HepG2 (cell line): ENCODE measurements around the gene NFE2L2. TPM values are rescaled to one million over a fixed set of nuclear protein-coding genes. Genes with fewer than 3 reads are reported as not detected.

Experiments used
- ATF1 ChIP-seq: IDR thresholded peaks from 2 replicates; pipeline ENCODE4 v1.6.1; 2016; ENCODE audit warnings: mild to moderate bottlenecking, control low read depth
- CBFB ChIP-seq: sonication (generic); formaldehyde crosslinking; IDR thresholded peaks from 2 replicates; pipeline ENCODE4 v1.4.0; 2020; ENCODE audit warnings: missing genetic modification reagents
- CREB1 ChIP-seq, 2 experiments: fragments of 450-650 bp in 1 of 2; IDR thresholded peaks; 2 replicates each; pipeline ENCODE4 v1.6.1; 2016 to 2017; ENCODE audit warnings: control low read depth in 1 of 2, mild to moderate bottlenecking in 1 of 2, missing compliant biosample characterization in 1 of 2, missing genetic modification characterization in 1 of 2
- EED ChIP-seq: sonication (generic); formaldehyde crosslinking; IDR thresholded peaks from 2 replicates; pipeline ENCODE4 v1.5.0; 2020; ENCODE audit warnings: mild to moderate bottlenecking, missing genetic modification reagents
- ELF3 ChIP-seq: IDR thresholded peaks from 2 replicates; pipeline ENCODE4 v1.6.1; 2016; ENCODE audit warnings: missing genetic modification reagents, missing compliant biosample characterization
- FIP1L1 ChIP-seq: fragments of 200-400 bp; formaldehyde crosslinking; IDR thresholded peaks from 2 replicates; pipeline ENCODE4 v1.6.1; 2018; ENCODE audit warnings: low read depth, mild to moderate bottlenecking, low read length, moderate library complexity, borderline replicate concordance; ENCODE audit not compliant: insufficient read depth
- IRX3 ChIP-seq: sonication (generic); formaldehyde crosslinking; IDR thresholded peaks from 2 replicates; pipeline ENCODE4 v1.8.1; 2023; ENCODE audit warnings: mild to moderate bottlenecking, low read depth, missing genetic modification reagents, borderline replicate concordance
- KDM4B ChIP-seq: sonication (generic); formaldehyde crosslinking; IDR thresholded peaks from 2 replicates; pipeline ENCODE4 v1.4.0; 2020; ENCODE audit warnings: missing genetic modification reagents
- MATR3 ChIP-seq: sonication (generic); formaldehyde crosslinking; IDR thresholded peaks from 2 replicates; pipeline ENCODE4 v1.4.0; 2020; ENCODE audit warnings: missing genetic modification reagents
- MED13 ChIP-seq: sonication (generic); formaldehyde crosslinking; IDR thresholded peaks from 2 replicates; pipeline ENCODE4 v1.5.0; 2020; ENCODE audit warnings: missing genetic modification reagents
- POGZ ChIP-seq: sonication (generic); formaldehyde crosslinking; IDR thresholded peaks from 2 replicates; pipeline ENCODE4 v1.4.0; 2020; ENCODE audit warnings: mild to moderate bottlenecking, missing genetic modification reagents
- SP2 ChIP-seq: sonication (generic); formaldehyde crosslinking; IDR thresholded peaks from 2 replicates; pipeline ENCODE4 v1.5.1; 2020; ENCODE audit warnings: mild to moderate bottlenecking, missing genetic modification reagents
- SRSF1 ChIP-seq: fragments of 200-400 bp; formaldehyde crosslinking; optimal IDR thresholded peaks from 2 replicates; pipeline ENCODE3; 2017; ENCODE audit warnings: mild to moderate bottlenecking, low read depth, low read length, moderate library complexity
- ZBTB7A ChIP-seq: sonication (generic); formaldehyde crosslinking; IDR thresholded peaks from 2 replicates; pipeline ENCODE4 v1.8.0; 2022; ENCODE audit warnings: mild to moderate bottlenecking, missing genetic modification reagents
- ZC3H13 ChIP-seq: sonication (generic); formaldehyde crosslinking; IDR thresholded peaks from 2 replicates; pipeline ENCODE4 v1.8.1; 2023; ENCODE audit warnings: mild to moderate bottlenecking, missing genetic modification reagents, moderate library complexity
- ZFP90 ChIP-seq: sonication (generic); formaldehyde crosslinking; IDR thresholded peaks from 2 replicates; pipeline ENCODE4 v1.8.0; 2022; ENCODE audit warnings: missing genetic modification reagents, mild to moderate bottlenecking, inconsistent platforms, borderline replicate concordance
- ZNF317 ChIP-seq: sonication (generic); formaldehyde crosslinking; IDR thresholded peaks from 2 replicates; pipeline ENCODE4 v1.5.0; 2020; ENCODE audit warnings: mild to moderate bottlenecking, missing genetic modification reagents
- ZNF382 ChIP-seq: sonication (generic); formaldehyde crosslinking; IDR thresholded peaks from 2 replicates; pipeline ENCODE4 v1.5.0; 2020; ENCODE audit warnings: missing genetic modification reagents, mild to moderate bottlenecking, borderline replicate concordance
- ZNF747 ChIP-seq: sonication (generic); formaldehyde crosslinking; IDR thresholded peaks from 2 replicates; pipeline ENCODE4 v1.8.1; 2023; ENCODE audit warnings: missing genetic modification reagents, mild to moderate bottlenecking, borderline replicate concordance
- ZNF790 ChIP-seq: sonication (generic); formaldehyde crosslinking; IDR thresholded peaks from 2 replicates; pipeline ENCODE4 v1.8.0; 2022; ENCODE audit warnings: missing genetic modification reagents, mild to moderate bottlenecking, borderline replicate concordance
- ZNF883 ChIP-seq: sonication (generic); formaldehyde crosslinking; IDR thresholded peaks from 2 replicates; pipeline ENCODE4 v1.5.1; 2020; ENCODE audit warnings: mild to moderate bottlenecking, missing genetic modification reagents; ENCODE audit errors: not compliant biosample characterization
- polyA plus RNA-seq, 8 experiments: library from polyadenylated mRNA; depleted of rRNA in 3 of 8; stranded (reverse) in 7 of 8; unstranded in 1 of 8; fragments of >200 nt; fragmentation: Illumina TruSeq in 4 of 8; extraction: Trizol in 4 of 8; gene quantifications; 2 replicates each; pipeline versions ENCODE4 v1.2.1 to v1.2.3, GENCODE V29; 2011 to 2016; ENCODE audit warnings: low read depth in 4 of 8, missing spikeins in 1 of 8, mixed read lengths in 1 of 8; ENCODE audit not compliant: insufficient read depth in 1 of 8
- total RNA-seq, 5 experiments: library from RNA; depleted of rRNA; stranded (reverse); fragments of >200 nt; fragmentation: Illumina TruSeq; extraction: Trizol; gene quantifications; 2 replicates each; pipeline ENCODE4 v1.2.3, GENCODE V29; 2016; ENCODE audit warnings: low read depth in 1 of 5
- TF ChIP-seq, protein P1 (sequence below): sonication (generic); formaldehyde crosslinking; IDR thresholded peaks from 2 replicates; pipeline ENCODE4 v1.4.0; 2020; ENCODE audit warnings: missing genetic modification reagents, mild to moderate bottlenecking, borderline replicate concordance
- TF ChIP-seq, protein P2 (sequence below): IDR thresholded peaks from 2 replicates; pipeline ENCODE4 v1.6.1; 2016; ENCODE audit warnings: missing compliant biosample characterization, missing genetic modification reagents, borderline replicate concordance
- TF ChIP-seq, protein P3 (sequence below): IDR thresholded peaks from 2 replicates; pipeline ENCODE4 v1.6.1; 2018; ENCODE audit warnings: missing genetic modification reagents
- TF ChIP-seq, protein P4 (sequence below): sonication (generic); formaldehyde crosslinking; IDR thresholded peaks from 2 replicates; pipeline ENCODE4 v1.5.1; 2020; ENCODE audit warnings: mild to moderate bottlenecking, missing genetic modification reagents, moderate library complexity

Gene NFE2L2
- total and polyA plus RNA-seq, 2 of the 13 experiments (the other 11 are each of a cell fraction or from before 2014, with no cell fraction given), result 84.6 to 215 TPM

DNA sequence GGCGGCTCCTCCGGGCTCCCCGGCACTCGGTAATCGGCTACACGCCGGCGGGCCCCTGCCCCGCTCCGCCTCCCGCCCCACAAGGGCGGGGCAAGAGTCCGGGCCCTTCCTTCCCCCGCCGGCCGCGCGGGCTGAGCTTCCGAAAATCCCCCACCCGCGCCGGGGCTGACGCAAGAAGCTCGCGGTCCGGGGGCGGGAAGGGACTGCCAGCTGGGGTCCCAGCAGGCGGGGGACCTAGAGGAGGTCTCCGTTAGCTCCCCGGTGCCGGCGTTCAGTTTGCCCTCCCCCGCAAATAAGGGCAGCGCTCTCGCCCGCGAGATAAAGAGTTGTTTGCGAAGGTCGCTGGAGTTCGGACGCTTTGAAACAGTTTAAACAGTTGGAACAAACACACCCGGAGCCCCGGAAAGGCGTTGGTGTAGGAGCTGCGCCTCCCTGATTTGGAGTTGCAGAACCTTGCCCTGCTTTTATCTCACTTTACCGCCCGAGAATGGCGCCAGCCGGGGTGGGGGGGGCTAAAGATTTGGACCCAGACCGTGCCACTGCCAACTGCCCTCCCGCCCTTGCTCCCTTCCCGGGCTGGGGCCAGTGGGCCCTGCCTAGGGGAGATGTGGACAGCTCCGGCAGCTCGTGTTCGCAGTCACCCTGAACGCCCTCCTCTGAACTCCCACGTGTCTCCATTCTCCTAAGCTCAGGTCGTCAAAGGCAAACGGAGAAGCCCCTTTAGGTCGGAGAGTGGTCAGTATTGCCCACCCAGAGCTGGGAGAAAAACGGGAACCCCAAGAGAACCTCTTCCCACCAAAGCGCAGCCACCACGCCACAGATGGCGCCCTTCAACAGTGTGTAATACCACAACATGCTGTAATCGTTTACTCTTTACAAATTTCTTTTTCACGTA is at the start of gene NFE2L2 (continued):
- TF ChIP-seq ZNF382 (CRISPR knock-in tag) (no peak), MED13 (CRISPR knock-in tag) (peak; percentile 98), ZC3H13 (no peak; the same call in none of the 2 replicates), POGZ (CRISPR knock-in tag) (peak; percentile 66; the same call in 1 of the 2 replicates), KDM4B (CRISPR knock-in tag) (no peak; the same call in none of the 2 replicates), ZNF883 (peak; percentile 60), ZBTB7A (CRISPR knock-in tag) (peak; percentile 91; the same call in 1 of the 2 replicates), CBFB (CRISPR knock-in tag) (peak; percentile 89), ATF1 (CRISPR knock-in tag) (peak; percentile 71), MATR3 (CRISPR knock-in tag) (no peak), SRSF1 (peak; percentile 99), ZNF790 (no peak), ZFP90 (0 out of 2 replicates have a peak, but pooled peaks have one; percentile 63), EED (CRISPR knock-in tag) (no peak), SP2 (no peak; the same call in 1 of the 2 replicates), ZNF317 (CRISPR knock-in tag) (peak; percentile 82; the same call in 1 of the 2 replicates), ZNF747 (peak; percentile 60; the same call in 1 of the 2 replicates), ELF3 (CRISPR knock-in tag) (peak; percentile 63), FIP1L1 (peak; percentile 26; the same call in 1 of the 2 replicates), IRX3 (CRISPR knock-in tag) (peak; percentile 45; the same call in 1 of the 2 replicates), CREB1 (IDR thresholded peaks at IDR 0.05) (no peak), CREB1 (CRISPR knock-in tag; IDR thresholded peaks at IDR 0.05) (peak; percentile 81)
- TF ChIP-seq, protein P1, sequence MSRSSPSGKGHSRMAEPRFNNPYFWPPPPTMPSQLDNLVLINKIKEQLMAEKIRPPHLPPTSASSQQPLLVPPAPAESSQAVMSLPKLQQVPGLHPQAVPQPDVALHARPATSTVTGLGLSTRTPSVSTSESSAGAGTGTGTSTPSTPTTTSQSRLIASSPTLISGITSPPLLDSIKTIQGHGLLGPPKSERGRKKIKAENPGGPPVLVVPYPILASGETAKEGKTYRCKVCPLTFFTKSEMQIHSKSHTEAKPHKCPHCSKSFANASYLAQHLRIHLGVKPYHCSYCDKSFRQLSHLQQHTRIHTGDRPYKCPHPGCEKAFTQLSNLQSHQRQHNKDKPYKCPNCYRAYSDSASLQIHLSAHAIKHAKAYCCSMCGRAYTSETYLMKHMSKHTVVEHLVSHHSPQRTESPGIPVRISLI (CRISPR knock-in tag), result peak; percentile 64
- TF ChIP-seq, protein P2, sequence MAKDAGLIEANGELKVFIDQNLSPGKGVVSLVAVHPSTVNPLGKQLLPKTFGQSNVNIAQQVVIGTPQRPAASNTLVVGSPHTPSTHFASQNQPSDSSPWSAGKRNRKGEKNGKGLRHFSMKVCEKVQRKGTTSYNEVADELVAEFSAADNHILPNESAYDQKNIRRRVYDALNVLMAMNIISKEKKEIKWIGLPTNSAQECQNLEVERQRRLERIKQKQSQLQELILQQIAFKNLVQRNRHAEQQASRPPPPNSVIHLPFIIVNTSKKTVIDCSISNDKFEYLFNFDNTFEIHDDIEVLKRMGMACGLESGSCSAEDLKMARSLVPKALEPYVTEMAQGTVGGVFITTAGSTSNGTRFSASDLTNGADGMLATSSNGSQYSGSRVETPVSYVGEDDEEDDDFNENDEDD (CRISPR knock-in tag), result peak; percentile 85; the same call in 1 of the 2 replicates
- TF ChIP-seq, protein P3, sequence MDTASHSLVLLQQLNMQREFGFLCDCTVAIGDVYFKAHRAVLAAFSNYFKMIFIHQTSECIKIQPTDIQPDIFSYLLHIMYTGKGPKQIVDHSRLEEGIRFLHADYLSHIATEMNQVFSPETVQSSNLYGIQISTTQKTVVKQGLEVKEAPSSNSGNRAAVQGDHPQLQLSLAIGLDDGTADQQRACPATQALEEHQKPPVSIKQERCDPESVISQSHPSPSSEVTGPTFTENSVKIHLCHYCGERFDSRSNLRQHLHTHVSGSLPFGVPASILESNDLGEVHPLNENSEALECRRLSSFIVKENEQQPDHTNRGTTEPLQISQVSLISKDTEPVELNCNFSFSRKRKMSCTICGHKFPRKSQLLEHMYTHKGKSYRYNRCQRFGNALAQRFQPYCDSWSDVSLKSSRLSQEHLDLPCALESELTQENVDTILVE (CRISPR knock-in tag), result peak; percentile 100
- TF ChIP-seq, protein P4, sequence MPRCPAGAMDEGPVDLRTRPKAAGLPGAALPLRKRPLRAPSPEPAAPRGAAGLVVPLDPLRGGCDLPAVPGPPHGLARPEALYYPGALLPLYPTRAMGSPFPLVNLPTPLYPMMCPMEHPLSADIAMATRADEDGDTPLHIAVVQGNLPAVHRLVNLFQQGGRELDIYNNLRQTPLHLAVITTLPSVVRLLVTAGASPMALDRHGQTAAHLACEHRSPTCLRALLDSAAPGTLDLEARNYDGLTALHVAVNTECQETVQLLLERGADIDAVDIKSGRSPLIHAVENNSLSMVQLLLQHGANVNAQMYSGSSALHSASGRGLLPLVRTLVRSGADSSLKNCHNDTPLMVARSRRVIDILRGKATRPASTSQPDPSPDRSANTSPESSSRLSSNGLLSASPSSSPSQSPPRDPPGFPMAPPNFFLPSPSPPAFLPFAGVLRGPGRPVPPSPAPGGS (CRISPR knock-in tag), result peak; percentile 56; the same call in 1 of the 2 replicates
